Measurements from ENCODE around the gene SHH. TPM values are rescaled to one million over a fixed set of nuclear protein-coding genes. Genes with fewer than 3 reads are reported as not detected.

SHH gene
- total RNA-seq (2021; ENCODE audit: unreplicated experiment) (22.9 TPM), Bru-seq, nascent RNA (percentile 53 among the genes with signal in this experiment), BruChase-seq, experiment 1, labeled RNA remaining after a 2-hour chase (percentile 78 among the genes with signal in this experiment), BruChase-seq, experiment 2, labeled RNA remaining after a 6-hour chase (percentile 89 among the genes with signal in this experiment)
- 23.4 TPM for polyA plus RNA-seq (2012; ENCODE audit: insufficient read length)
- long read RNA-seq, partial matches to known transcripts, result 0 of 33 reads
- long read RNA-seq, other reads (novel, unspliced or antisense), result 33 of 33 reads

DNA sequence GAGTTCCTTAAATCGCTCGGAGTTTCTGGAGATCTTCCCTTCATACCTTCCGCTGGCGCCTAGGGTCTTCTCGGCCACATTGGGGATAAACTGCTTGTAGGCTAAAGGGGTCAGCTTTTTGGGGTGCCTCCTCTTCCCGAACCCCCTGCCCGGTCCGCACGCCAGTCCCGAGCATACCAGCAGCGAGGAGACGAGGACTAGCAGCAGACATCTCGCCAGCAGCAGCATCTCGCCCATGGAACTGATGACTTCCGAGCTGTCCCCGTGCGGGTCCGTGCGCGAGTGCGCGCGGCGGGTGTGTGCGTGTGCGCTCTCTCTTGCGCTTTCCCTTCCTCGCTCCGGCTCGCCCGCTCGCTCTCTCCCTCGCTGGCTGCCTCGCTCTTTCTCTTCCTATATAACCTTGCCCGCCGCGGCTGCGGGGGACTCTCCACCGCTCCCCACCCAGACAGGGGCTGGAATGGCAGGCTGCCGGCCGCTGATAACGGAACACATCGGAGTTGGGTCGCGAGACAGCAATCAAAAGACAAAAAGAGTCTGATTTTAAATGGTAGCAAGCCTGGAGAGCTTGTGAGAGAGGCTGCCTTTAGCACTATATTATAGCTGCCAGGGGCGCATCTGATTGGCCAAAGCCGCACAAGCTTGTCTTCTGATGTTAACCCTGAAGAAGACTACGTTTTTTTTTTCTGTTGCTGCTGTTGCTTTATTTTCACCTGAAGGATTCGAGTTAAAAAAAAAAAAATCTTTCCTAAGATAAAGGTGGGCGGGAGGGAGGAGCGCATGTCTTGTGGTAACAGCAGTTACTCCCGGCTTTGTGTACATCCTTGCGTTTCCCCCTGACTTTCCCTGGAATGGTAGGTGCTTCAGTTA, at the start of gene SHH:
TSS of gene SHH (minus strand) at position 569 of the 867 bp plus-strand sequence. CDS start at position 228, 341 bp downstream.
- DNase-seq (ENCODE audit: low read depth, low spot score) (no peak), ATAC-seq (peak; percentile 30; the same call in 1 of the 2 replicates)
- Histone ChIP-seq H3K4me1 (ENCODE audit: control insufficient read depth, insufficient read depth, low read length) (peaks cover 34% of the 10 kb centered on the region), H3K9me3 (ENCODE audit: control insufficient read depth, insufficient read depth, low read depth, low read length) (no peaks in the 10 kb centered on the region), H3K36me3 (ENCODE audit: control insufficient read depth, insufficient read depth, low read length) (no peaks in the 10 kb centered on the region), H3K27me3 (ENCODE audit: control insufficient read depth, insufficient read depth, low read length) (peaks cover 2% of the 10 kb centered on the region; the same call in 1 of the 2 replicates), H3K4me3 (ENCODE audit: low read depth in 2 of 2, low read length in 2 of 2) (peak within 1 kb of the TSS; percentile 56 to 93), H3K27ac (ENCODE audit: low read length) (peak within 1 kb of the TSS; percentile 63)
- peak; percentile 30; the same call in 1 of the 2 replicates for TF ChIP-seq POLR2AphosphoS5 (IDR thresholded peaks at IDR 0.05; ENCODE audit: low read depth, low read length)
- no peak; the same call in 1 of the 2 replicates for TF ChIP-seq TCF7L2 (IDR thresholded peaks at IDR 0.05; ENCODE audit: low read depth, low read length)
- in situ Hi-C loops (cut with HindIII; ENCODE audit: low pct_unique_long_range_greater_than_20kb, low sequenced_read_pairs), result no loop called here
- intact Hi-C loops (cut with micrococcal nuclease; ENCODE audit: unreplicated experiment), result loop anchor here (5.0 to 10.0 kb wide), 2 partner anchors 323 to 660 kb away; no protein-coding TSS in a partner anchor
- TSS peak; percentile 97 for BruUV-seq (replicated peaks)
- ChIA-PET POLR2A (interaction anchor here (0.6 to 0.7 kb wide), 2 partner anchors 42 to 51 kb away, joined by 5 to 6 read pairs; no protein-coding TSS in a partner anchor), CTCF (interaction anchor here (0.5 to 0.6 kb wide), 2 partner anchors 393 to 649 kb away, joined by 3 to 5 read pairs; no protein-coding TSS in a partner anchor)

DNA sequence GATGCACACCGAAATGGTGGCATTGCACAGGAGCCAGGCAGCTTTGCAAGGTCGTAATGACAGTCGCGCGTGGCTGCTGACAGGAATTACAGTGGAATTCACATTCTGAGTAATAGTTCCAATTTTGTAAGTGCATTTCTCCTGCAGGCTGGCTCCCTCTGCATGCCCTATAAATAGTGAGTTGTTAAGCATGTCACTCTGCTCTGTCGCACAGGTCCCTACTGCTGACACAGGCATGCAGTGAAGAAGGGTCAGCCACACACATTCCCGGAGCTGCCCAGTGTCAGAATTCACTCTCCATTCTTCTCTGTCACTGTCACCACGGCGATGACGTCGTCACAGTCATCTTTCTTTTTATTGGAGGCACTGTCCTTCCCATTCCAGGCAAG, 49.2 kb upstream of the SHH start:
- H3K4me3 ChIP-seq (ENCODE audit: low read depth in 2 of 2, low read length in 2 of 2), result 0 out of 4 replicates have a peak overlapping the region, but pooled peaks of 1 of the 2 experiments have one; percentile 9
- CTCF ChIA-PET, result interaction anchor here (0.6 to 0.7 kb wide), 2 partner anchors 9 to 782 kb away, joined by 3 read pairs; no protein-coding TSS in a partner anchor
- H3K27me3 ChIP-seq (ENCODE audit: control insufficient read depth, insufficient read depth, low read length), result no peaks in the 10 kb centered on the region
- no peak overlapping the region for H3K27ac ChIP-seq (ENCODE audit: low read length)
- ATAC-seq, result peak; percentile 62
- BruUV-seq (replicated peaks), result no TSS peak
- H3K4me1 ChIP-seq (ENCODE audit: control insufficient read depth, insufficient read depth, low read length), result peaks cover 30% of the 10 kb centered on the region
- no peak for TF ChIP-seq TCF7L2 (IDR thresholded peaks at IDR 0.05; ENCODE audit: low read depth, low read length)
- no peak for TF ChIP-seq POLR2AphosphoS5 (IDR thresholded peaks at IDR 0.05; ENCODE audit: low read depth, low read length)
- TF ChIP-seq, protein P1, sequence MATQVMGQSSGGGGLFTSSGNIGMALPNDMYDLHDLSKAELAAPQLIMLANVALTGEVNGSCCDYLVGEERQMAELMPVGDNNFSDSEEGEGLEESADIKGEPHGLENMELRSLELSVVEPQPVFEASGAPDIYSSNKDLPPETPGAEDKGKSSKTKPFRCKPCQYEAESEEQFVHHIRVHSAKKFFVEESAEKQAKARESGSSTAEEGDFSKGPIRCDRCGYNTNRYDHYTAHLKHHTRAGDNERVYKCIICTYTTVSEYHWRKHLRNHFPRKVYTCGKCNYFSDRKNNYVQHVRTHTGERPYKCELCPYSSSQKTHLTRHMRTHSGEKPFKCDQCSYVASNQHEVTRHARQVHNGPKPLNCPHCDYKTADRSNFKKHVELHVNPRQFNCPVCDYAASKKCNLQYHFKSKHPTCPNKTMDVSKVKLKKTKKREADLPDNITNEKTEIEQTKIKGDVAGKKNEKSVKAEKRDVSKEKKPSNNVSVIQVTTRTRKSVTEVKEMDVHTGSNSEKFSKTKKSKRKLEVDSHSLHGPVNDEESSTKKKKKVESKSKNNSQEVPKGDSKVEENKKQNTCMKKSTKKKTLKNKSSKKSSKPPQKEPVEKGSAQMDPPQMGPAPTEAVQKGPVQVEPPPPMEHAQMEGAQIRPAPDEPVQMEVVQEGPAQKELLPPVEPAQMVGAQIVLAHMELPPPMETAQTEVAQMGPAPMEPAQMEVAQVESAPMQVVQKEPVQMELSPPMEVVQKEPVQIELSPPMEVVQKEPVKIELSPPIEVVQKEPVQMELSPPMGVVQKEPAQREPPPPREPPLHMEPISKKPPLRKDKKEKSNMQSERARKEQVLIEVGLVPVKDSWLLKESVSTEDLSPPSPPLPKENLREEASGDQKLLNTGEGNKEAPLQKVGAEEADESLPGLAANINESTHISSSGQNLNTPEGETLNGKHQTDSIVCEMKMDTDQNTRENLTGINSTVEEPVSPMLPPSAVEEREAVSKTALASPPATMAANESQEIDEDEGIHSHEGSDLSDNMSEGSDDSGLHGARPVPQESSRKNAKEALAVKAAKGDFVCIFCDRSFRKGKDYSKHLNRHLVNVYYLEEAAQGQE (IDR thresholded peaks at IDR 0.05; ENCODE audit: insufficient read depth in 1 of 2, low read depth in 2 of 2, low read length in 1 of 2), result no peak
- in situ Hi-C loops (cut with HindIII; ENCODE audit: low pct_unique_long_range_greater_than_20kb, low sequenced_read_pairs) (no loop called here), intact Hi-C loops (cut with micrococcal nuclease; ENCODE audit: unreplicated experiment) (no loop called here)
- H3K36me3 ChIP-seq (ENCODE audit: control insufficient read depth, insufficient read depth, low read length), result no peaks in the 10 kb centered on the region
- no peak for DNase-seq (ENCODE audit: low read depth, low spot score)
- no peaks in the 10 kb centered on the region for H3K9me3 ChIP-seq (ENCODE audit: control insufficient read depth, insufficient read depth, low read depth, low read length)
- POLR2A ChIA-PET, result no interaction called here

DNA sequence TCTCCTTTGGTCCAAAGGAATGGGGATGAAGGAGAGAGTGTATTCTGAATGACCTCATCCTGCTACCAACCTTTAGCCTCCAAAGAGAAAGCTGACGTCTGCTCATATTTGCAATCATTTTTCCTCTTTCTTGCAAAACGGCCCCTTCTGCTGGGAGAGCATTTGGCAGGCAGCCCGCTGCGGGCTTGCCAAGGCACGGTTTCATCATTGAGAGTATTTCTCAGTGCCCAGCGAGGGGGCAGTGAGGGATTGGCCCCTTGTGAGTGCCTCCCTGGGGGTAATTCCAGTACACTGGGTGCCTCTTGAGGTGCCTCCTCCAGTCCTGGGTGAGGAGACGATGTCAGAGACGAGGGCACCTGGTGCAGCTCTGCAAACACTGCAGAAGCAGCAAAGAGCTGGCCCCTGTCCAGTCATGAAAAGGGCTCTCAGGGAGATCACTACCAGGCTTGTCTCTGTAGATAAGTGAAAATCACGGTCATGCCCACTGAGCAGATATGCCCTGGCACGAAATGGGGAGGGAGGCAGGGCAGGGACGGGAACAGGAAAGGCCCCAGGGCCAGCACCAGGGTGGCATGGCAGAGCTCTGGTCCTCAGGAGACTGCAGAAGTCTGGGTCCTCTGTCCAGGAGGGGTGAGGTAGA, 48.7 kb upstream of the SHH start:
- peaks cover 30% of the 10 kb centered on the region for H3K4me1 ChIP-seq (ENCODE audit: control insufficient read depth, insufficient read depth, low read length)
- H3K27me3 ChIP-seq (ENCODE audit: control insufficient read depth, insufficient read depth, low read length), result no peaks in the 10 kb centered on the region
- no TSS peak for BruUV-seq (replicated peaks)
- CTCF ChIA-PET, result interaction anchor here (0.6 to 0.7 kb wide), 2 partner anchors 10 to 783 kb away, joined by 3 read pairs; no protein-coding TSS in a partner anchor
- no peaks in the 10 kb centered on the region for H3K9me3 ChIP-seq (ENCODE audit: control insufficient read depth, insufficient read depth, low read depth, low read length)
- H3K36me3 ChIP-seq (ENCODE audit: control insufficient read depth, insufficient read depth, low read length), result no peaks in the 10 kb centered on the region
- ATAC-seq, result peak; percentile 68
- in situ Hi-C loops (cut with HindIII; ENCODE audit: low pct_unique_long_range_greater_than_20kb, low sequenced_read_pairs) (no loop called here), intact Hi-C loops (cut with micrococcal nuclease; ENCODE audit: unreplicated experiment) (no loop called here)
- H3K27ac ChIP-seq (ENCODE audit: low read length), result 0 out of 2 replicates have a peak overlapping the region, but pooled peaks have one; percentile 19
- no peak for DNase-seq (ENCODE audit: low read depth, low spot score)
- POLR2A ChIA-PET, result no interaction called here
- TF ChIP-seq SIN3A (IDR thresholded peaks at IDR 0.05; ENCODE audit: borderline replicate concordance, insufficient read depth, low read depth, low read length) (no peak), POLR2AphosphoS5 (IDR thresholded peaks at IDR 0.05; ENCODE audit: low read depth, low read length) (no peak), TCF7L2 (IDR thresholded peaks at IDR 0.05; ENCODE audit: low read depth, low read length) (no peak)
- TF ChIP-seq, protein P1 (IDR thresholded peaks at IDR 0.05; ENCODE audit: insufficient read depth in 1 of 2, low read depth in 2 of 2, low read length in 1 of 2), result no peak
- H3K4me3 ChIP-seq (ENCODE audit: low read depth in 2 of 2, low read length in 2 of 2), result peak overlapping the region in 1 of 2 experiments; percentile 9; a peak in 1 of 4 replicates

Measured in Panc1 (cell line).